Measurements from ENCODE around the gene ANKRD29. TPM values are rescaled to one million over a fixed set of nuclear protein-coding genes. Genes with fewer than 3 reads are reported as not detected.
"Not testable (repeated sequence)": the region's sequence is repeated elsewhere in the genome, so short reads cannot be mapped to it uniquely, and the experiment has no call there.

The ANKRD29 gene
- total and polyA plus RNA-seq, 7 experiments from 2014 or later, result 0.11 to 0.58 (median 0.18) TPM; not detected in 2

- Mint-ChIP-seq H3K9me3 (no peaks in the 10 kb centered on the region), H3K4me1 (peaks cover 0 to 16% (median 6%) of the 10 kb centered on the region in 7 donors), H3K36me3 (peaks cover 0 to 4% (median 0%) of the 10 kb centered on the region in 5 donors), H3K27ac (no peak overlapping the region), H3K27me3 (peaks cover 33 to 59% (median 40%) of the 10 kb centered on the region in 5 donors), H3K4me3 (peak overlapping the region in 3 of 10 donors; percentile 13 to 44 (median 39))
- Histone ChIP-seq H3K36me3 (ENCODE audit: control insufficient read depth in 2 of 3, insufficient read depth in 3 of 3, low read length in 3 of 3) (no peaks in the 10 kb centered on the region), H3K4me1 (ENCODE audit: control insufficient read depth in 2 of 2, insufficient read depth in 2 of 2, low read length in 2 of 2) (peaks cover 0 to 7% of the 10 kb centered on the region in 2 donors), H3K27me3 (ENCODE audit: control insufficient read depth in 2 of 2, insufficient read depth in 2 of 2, low read length in 2 of 2) (peaks cover 4 to 14% of the 10 kb centered on the region in 2 donors), H3K27ac (ENCODE audit: low read depth, low read length) (no peak overlapping the region), H3K4me3 (ENCODE audit: low read length) (no peak overlapping the region), H3K9me3 (ENCODE audit: control insufficient read depth in 2 of 3, low read length in 3 of 3) (no peaks in the 10 kb centered on the region)
- intact Hi-C loops (cut with micrococcal nuclease), result no loop called here
- ChIA-PET CTCF (interaction anchor here (0.6 to 2.1 kb wide), 2 partner anchors 54 to 85 kb away, joined by 3 to 10 read pairs; no protein-coding TSS in a partner anchor), POLR2A (interaction anchor here (0.6 kb wide), 1 partner anchor 58 kb away, joined by 6 read pairs; no protein-coding TSS in a partner anchor)
- no peak for ATAC-seq
- no peak for DNase-seq
Measured at GRCh38 chr18:23617412-23618014, 45.2 kb downstream of the ANKRD29 start.

- H3K9me3 Mint-ChIP-seq, result no peaks in the 10 kb centered on the region
- Histone ChIP-seq H3K27ac (ENCODE audit: low read depth, low read length) (no peak overlapping the region), H3K4me3 (ENCODE audit: low read length) (no peak overlapping the region), H3K27me3 (ENCODE audit: control insufficient read depth in 2 of 2, insufficient read depth in 2 of 2, low read length in 2 of 2) (peaks cover 4 to 14% of the 10 kb centered on the region in 2 donors), H3K9me3 (ENCODE audit: control insufficient read depth in 2 of 3, low read length in 3 of 3) (no peaks in the 10 kb centered on the region), H3K36me3 (ENCODE audit: control insufficient read depth in 2 of 3, insufficient read depth in 3 of 3, low read length in 3 of 3) (no peaks in the 10 kb centered on the region), H3K4me1 (ENCODE audit: control insufficient read depth in 2 of 2, insufficient read depth in 2 of 2, low read length in 2 of 2) (peaks cover 0 to 7% of the 10 kb centered on the region in 2 donors)
- no peak overlapping the region for H3K4me3 Mint-ChIP-seq
- peaks cover 23 to 52% (median 34%) of the 10 kb centered on the region in 5 donors for H3K27me3 Mint-ChIP-seq
- ChIA-PET POLR2A (no interaction called here), CTCF (interaction anchor here (0.7 kb wide), 1 partner anchor 17 kb away, joined by 4 read pairs; no protein-coding TSS in a partner anchor)
- intact Hi-C loops (cut with micrococcal nuclease), result no loop called here
- DNase-seq (no peak), ATAC-seq (no peak)
- peaks cover 0 to 10% (median 6%) of the 10 kb centered on the region in 7 donors for H3K4me1 Mint-ChIP-seq
- H3K36me3 Mint-ChIP-seq, result peaks cover 0 to 4% (median 0%) of the 10 kb centered on the region in 5 donors
- H3K27ac Mint-ChIP-seq, result no peak overlapping the region
Measured at GRCh38 chr18:23616258-23616657, 46.5 kb downstream of the ANKRD29 start.

- Mint-ChIP-seq H3K27me3 (peaks cover 10 to 38% (median 20%) of the 10 kb centered on the region in 5 donors), H3K9me3 (no peaks in the 10 kb centered on the region), H3K4me3 (no peak overlapping the region), H3K36me3 (no peaks in the 10 kb centered on the region), H3K27ac (no peak overlapping the region), H3K4me1 (peaks cover 0 to 8% (median 4%) of the 10 kb centered on the region in 7 donors)
- POLR2A ChIA-PET, result no interaction called here
- peaks cover 0 to 7% of the 10 kb centered on the region in 2 donors for H3K4me1 ChIP-seq (ENCODE audit: control insufficient read depth in 2 of 2, insufficient read depth in 2 of 2, low read length in 2 of 2)
- H3K4me3 ChIP-seq (ENCODE audit: low read length), result no peak overlapping the region
- ATAC-seq (no peak), DNase-seq (no peak)
- no peaks in the 10 kb centered on the region for H3K36me3 ChIP-seq (ENCODE audit: control insufficient read depth in 2 of 3, insufficient read depth in 3 of 3, low read length in 3 of 3)
- H3K9me3 ChIP-seq (ENCODE audit: control insufficient read depth in 2 of 3, low read length in 3 of 3), result no peaks in the 10 kb centered on the region
- no peak overlapping the region for H3K27ac ChIP-seq (ENCODE audit: low read depth, low read length)
- intact Hi-C loops (cut with micrococcal nuclease), result no loop called here
- CTCF ChIA-PET, result interaction anchor here (0.6 to 1.7 kb wide), 3 partner anchors 8 to 88 kb away, joined by 3 to 10 read pairs (median 8); no protein-coding TSS in a partner anchor
- peaks cover 2 to 9% of the 10 kb centered on the region in 2 donors for H3K27me3 ChIP-seq (ENCODE audit: control insufficient read depth in 2 of 2, insufficient read depth in 2 of 2, low read length in 2 of 2)
Measured at GRCh38 chr18:23614891-23615290, 47.8 kb downstream of the ANKRD29 start.

GRCh38 chr18:23614413-23614812 is 48.3 kb downstream of the ANKRD29 start:
- no peak overlapping the region for H3K27ac Mint-ChIP-seq
- intact Hi-C loops (cut with micrococcal nuclease), result no loop called here
- H3K27me3 Mint-ChIP-seq, result peaks cover 9 to 35% (median 17%) of the 10 kb centered on the region in 5 donors
- Histone ChIP-seq H3K9me3 (ENCODE audit: control insufficient read depth in 2 of 3, low read length in 3 of 3) (no peaks in the 10 kb centered on the region), H3K4me3 (ENCODE audit: low read length) (no peak overlapping the region), H3K27me3 (ENCODE audit: control insufficient read depth in 2 of 2, insufficient read depth in 2 of 2, low read length in 2 of 2) (peaks cover 0 to 6% of the 10 kb centered on the region in 2 donors), H3K36me3 (ENCODE audit: control insufficient read depth in 2 of 3, insufficient read depth in 3 of 3, low read length in 3 of 3) (no peaks in the 10 kb centered on the region), H3K27ac (ENCODE audit: low read depth, low read length) (no peak overlapping the region), H3K4me1 (ENCODE audit: control insufficient read depth in 2 of 2, insufficient read depth in 2 of 2, low read length in 2 of 2) (peaks cover 0 to 3% of the 10 kb centered on the region in 2 donors)
- no peak overlapping the region for H3K4me3 Mint-ChIP-seq
- CTCF ChIA-PET, result interaction anchor here (0.6 to 1.7 kb wide), 4 partner anchors 9 to 198 kb away, joined by 3 to 10 read pairs (median 6); no protein-coding TSS in a partner anchor
- H3K36me3 Mint-ChIP-seq, result peaks cover 0 to under 1% (median 0%) of the 10 kb centered on the region in 5 donors
- POLR2A ChIA-PET, result no interaction called here
- no peak for ATAC-seq
- peaks cover 0 to 5% (median 0%) of the 10 kb centered on the region in 7 donors for H3K4me1 Mint-ChIP-seq
- no peak for DNase-seq
- H3K9me3 Mint-ChIP-seq, result no peaks in the 10 kb centered on the region

- H3K27me3 Mint-ChIP-seq, result peaks cover 6 to 27% (median 10%) of the 10 kb centered on the region in 5 donors
- CTCF ChIA-PET; H3K4me3 Mint-ChIP-seq; H3K36me3 ChIP-seq (ENCODE audit: control insufficient read depth in 2 of 3, insufficient read depth in 3 of 3, low read length in 3 of 3); H3K4me1 ChIP-seq (ENCODE audit: control insufficient read depth in 2 of 2, insufficient read depth in 2 of 2, low read length in 2 of 2); H3K9me3 Mint-ChIP-seq; intact Hi-C loops (cut with micrococcal nuclease); H3K27ac Mint-ChIP-seq; ATAC-seq; H3K9me3 ChIP-seq (ENCODE audit: control insufficient read depth in 2 of 3, low read length in 3 of 3); H3K4me3 ChIP-seq (ENCODE audit: low read length); H3K27ac ChIP-seq (ENCODE audit: low read depth, low read length); H3K36me3 Mint-ChIP-seq; H3K27me3 ChIP-seq (ENCODE audit: control insufficient read depth in 2 of 2, insufficient read depth in 2 of 2, low read length in 2 of 2); H3K4me1 Mint-ChIP-seq; DNase-seq: not testable (repeated sequence)
- POLR2A ChIA-PET, result interaction anchor here (0.7 kb wide), 1 partner anchor 519 kb away, joined by 6 read pairs; no protein-coding TSS in a partner anchor
Measured at GRCh38 chr18:23613091-23613475, 49.6 kb downstream of the ANKRD29 start.

GRCh38 chr18:23612434-23613090 is 50.1 kb downstream of the ANKRD29 start:
- no peak overlapping the region for H3K27ac Mint-ChIP-seq
- intact Hi-C loops (cut with micrococcal nuclease), result no loop called here
- H3K9me3 Mint-ChIP-seq, result no peaks in the 10 kb centered on the region
- no peaks in the 10 kb centered on the region for H3K27me3 ChIP-seq (ENCODE audit: control insufficient read depth in 2 of 2, insufficient read depth in 2 of 2, low read length in 2 of 2)
- peaks cover 5 to 22% (median 6%) of the 10 kb centered on the region in 5 donors for H3K27me3 Mint-ChIP-seq
- no peaks in the 10 kb centered on the region for H3K36me3 ChIP-seq (ENCODE audit: control insufficient read depth in 2 of 3, insufficient read depth in 3 of 3, low read length in 3 of 3)
- H3K4me1 Mint-ChIP-seq, result no peaks in the 10 kb centered on the region
- DNase-seq, result no peak
- ChIA-PET CTCF (no interaction called here), POLR2A (interaction anchor here (0.7 kb wide), 1 partner anchor 520 kb away, joined by 6 read pairs; no protein-coding TSS in a partner anchor)
- no peak overlapping the region for H3K27ac ChIP-seq (ENCODE audit: low read depth, low read length)
- H3K4me1 ChIP-seq (ENCODE audit: control insufficient read depth in 2 of 2, insufficient read depth in 2 of 2, low read length in 2 of 2), result no peaks in the 10 kb centered on the region
- peaks cover 0 to 3% (median 0%) of the 10 kb centered on the region in 5 donors for H3K36me3 Mint-ChIP-seq
- H3K9me3 ChIP-seq (ENCODE audit: control insufficient read depth in 2 of 3, low read length in 3 of 3), result no peaks in the 10 kb centered on the region
- H3K4me3 Mint-ChIP-seq, result no peak overlapping the region
- no peak for ATAC-seq
- H3K4me3 ChIP-seq (ENCODE audit: low read length), result no peak overlapping the region

Data from naive thymus-derived CD4-positive, alpha-beta T cell (primary cell).